AG04449 (cell line): Measurements from ENCODE around the gene PDPN.

Experiments used
- CTCF ChIA-PET: fragments of 350-600 bp; formaldehyde crosslinking; extraction: SDS; loops from one replicate; lab custom pipeline; 2021; ENCODE audit warnings: antibody characterized with exemption; lab: Yijun Ruan, JAX
- POLR2A ChIA-PET: fragments of 400-600, 350-600 bp; formaldehyde crosslinking; extraction: SDS; loops from one replicate; lab custom pipeline; 2020; ENCODE audit warnings: antibody characterized with exemption, inconsistent platforms; lab: Yijun Ruan, JAX
- DNase-seq: peaks from one replicate; pipeline ENCODE4 v3.0.0-alpha.2; 2010; ENCODE audit warnings: low read depth, low spot score
- H3K4me3 ChIP-seq: 2 replicates; pipeline ENCODE4 v1.5.1; 2011; ENCODE audit warnings: low read depth, mild to moderate bottlenecking, control low read depth, low read length
- CTCF ChIP-seq: IDR thresholded peaks from one replicate; pipeline ENCODE4 v1.5.1; 2011; ENCODE audit warnings: mild to moderate bottlenecking, moderate library complexity, low read length, control low read depth, inconsistent platforms; ENCODE audit not compliant: insufficient read depth; ENCODE audit errors: missing control alignments

Gene PDPN

GRCh38 chr1:13604176-13604575 is 20.5 kb downstream of the PDPN start:
- ChIA-PET POLR2A (no interaction called here), CTCF (interaction anchor here (0.6 kb wide), 1 partner anchor 151 kb away, joined by 3 read pairs; no protein-coding TSS in a partner anchor)

GRCh38 chr1:13604721-13605120 is 21.1 kb downstream of the PDPN start:
- TF ChIP-seq CTCF: no peak
- CTCF ChIA-PET: no interaction called here
- POLR2A ChIA-PET: no interaction called here
- no peak for DNase-seq
- H3K4me3 ChIP-seq: no peak overlapping the region

More at GRCh38 chr1:13604176-13604575, 20.5 kb downstream of the PDPN start:
- DNase-seq: no peak
- TF ChIP-seq CTCF: no peak
- H3K4me3 ChIP-seq: no peak overlapping the region

GRCh38 chr1:13605159-13605558 is 21.5 kb downstream of the PDPN start:
- H3K4me3 ChIP-seq: no peak overlapping the region
- ChIA-PET POLR2A (no interaction called here), CTCF (no interaction called here)
- DNase-seq: no peak
- no peak for TF ChIP-seq CTCF

- ChIA-PET POLR2A (no interaction called here), CTCF (no interaction called here)
- no peak for DNase-seq
- no peak overlapping the region for H3K4me3 ChIP-seq
- no peak for TF ChIP-seq CTCF
Measured at GRCh38 chr1:13607002-13607401, 23.4 kb downstream of the PDPN start.

- H3K4me3 ChIP-seq: no peak overlapping the region
- POLR2A ChIA-PET: no interaction called here
- DNase-seq: no peak
- no peak for TF ChIP-seq CTCF
- CTCF ChIA-PET: no interaction called here
Measured at GRCh38 chr1:13616234-13616633, 32.6 kb downstream of the PDPN start.

GRCh38 chr1:13617108-13617507 is 33.5 kb downstream of the PDPN start:
- ChIA-PET CTCF (no interaction called here), POLR2A (no interaction called here)
- H3K4me3 ChIP-seq: no peak overlapping the region
- TF ChIP-seq CTCF: no peak
- DNase-seq: no peak
